WERI-Rb-1 (cell line): ENCODE results near the gene TOMM40L.

Source experiments
- DNase-seq: peaks from one replicate; pipeline ENCODE4 v3.0.0-alpha.2; 2020
- H3K27ac ChIP-seq: fragments of 250-450 bp; sonication (Bioruptor Pico); 2 replicates; pipeline ENCODE4 v1.5.1; 2020; ENCODE audit warnings: mild to moderate bottlenecking, moderate library complexity
- H3K27me3 ChIP-seq: fragments of 250-450 bp; sonication (Bioruptor Pico); 2 replicates; pipeline ENCODE4 v1.5.1; 2021; ENCODE audit warnings: mild to moderate bottlenecking, low read depth, moderate library complexity; ENCODE audit not compliant: insufficient read depth, severe bottlenecking
- H3K36me3 ChIP-seq: fragments of 250-450 bp; sonication (Bioruptor Pico); 2 replicates; pipeline ENCODE4 v1.5.1; 2020; ENCODE audit warnings: mild to moderate bottlenecking, moderate library complexity
- H3K4me3 ChIP-seq: 2 replicates; pipeline ENCODE4 v1.5.1; 2011; ENCODE audit warnings: low read depth, mild to moderate bottlenecking, control low read depth, low read length
- H3K9me3 ChIP-seq: fragments of 250-450 bp; sonication (Bioruptor Pico); 2 replicates; pipeline ENCODE4 v1.5.1; 2021; ENCODE audit warnings: mild to moderate bottlenecking, moderate library complexity; ENCODE audit not compliant: severe bottlenecking
- TF ChIP-seq, protein P1 (sequence below): IDR thresholded peaks from 2 replicates; pipeline ENCODE4 v1.5.1; 2011; ENCODE audit warnings: low read depth, mild to moderate bottlenecking, control low read depth, inconsistent platforms, low read length

Gene TOMM40L

DNA sequence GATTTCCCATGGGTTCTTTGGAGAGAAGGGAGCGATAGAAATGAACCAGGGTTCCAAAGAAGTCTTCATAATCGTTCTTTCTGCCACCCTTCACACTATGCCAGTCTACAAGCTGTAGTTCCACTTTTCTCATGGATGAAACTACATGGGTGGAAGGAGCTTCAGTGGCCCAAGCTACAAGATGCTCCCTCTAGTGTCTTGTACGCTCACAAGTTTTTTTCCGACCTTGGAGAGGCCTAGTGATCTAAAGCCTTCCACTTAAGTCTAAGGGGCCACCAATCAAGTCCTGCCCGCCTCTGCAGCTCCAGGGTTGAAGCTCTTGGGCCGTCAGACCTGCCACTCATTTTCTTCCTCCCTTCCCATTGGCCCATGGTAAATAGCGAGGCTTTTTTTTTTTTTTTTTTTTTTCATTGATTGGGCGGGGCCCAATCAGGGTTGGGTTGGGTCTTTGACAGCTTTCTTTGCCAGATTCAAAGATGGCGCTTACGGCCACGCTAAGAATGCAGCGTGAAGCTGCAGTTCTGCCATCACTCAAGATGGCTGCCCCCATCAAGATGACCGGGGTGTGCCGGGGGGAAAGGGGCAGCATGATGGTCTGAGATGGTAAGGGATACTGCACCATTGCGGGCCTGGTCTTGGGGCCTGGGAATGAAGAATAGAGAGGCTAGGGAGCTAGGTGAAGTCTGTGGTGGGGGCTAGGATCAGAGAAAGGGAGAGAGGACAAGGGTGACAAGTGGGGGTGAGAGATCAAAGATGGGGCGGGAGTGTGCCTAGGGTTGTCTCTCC is at the start of gene TOMM40L:
Gene TOMM40L (plus strand): TSS at position 527 of the 786 bp plus-strand sequence. CDS start 430 bp downstream, outside the sequence.
- Histone ChIP-seq H3K9me3 (peaks cover 2% of the 10 kb centered on the region), H3K36me3 (peaks cover 24% of the 10 kb centered on the region; the same call in 1 of the 2 replicates), H3K27ac (peak within 1 kb of the TSS; percentile 63), H3K4me3 (peak within 1 kb of the TSS; percentile 59), H3K27me3 (no peaks in the 10 kb centered on the region)
- peak; percentile 99 for DNase-seq
- TF ChIP-seq, protein P1, sequence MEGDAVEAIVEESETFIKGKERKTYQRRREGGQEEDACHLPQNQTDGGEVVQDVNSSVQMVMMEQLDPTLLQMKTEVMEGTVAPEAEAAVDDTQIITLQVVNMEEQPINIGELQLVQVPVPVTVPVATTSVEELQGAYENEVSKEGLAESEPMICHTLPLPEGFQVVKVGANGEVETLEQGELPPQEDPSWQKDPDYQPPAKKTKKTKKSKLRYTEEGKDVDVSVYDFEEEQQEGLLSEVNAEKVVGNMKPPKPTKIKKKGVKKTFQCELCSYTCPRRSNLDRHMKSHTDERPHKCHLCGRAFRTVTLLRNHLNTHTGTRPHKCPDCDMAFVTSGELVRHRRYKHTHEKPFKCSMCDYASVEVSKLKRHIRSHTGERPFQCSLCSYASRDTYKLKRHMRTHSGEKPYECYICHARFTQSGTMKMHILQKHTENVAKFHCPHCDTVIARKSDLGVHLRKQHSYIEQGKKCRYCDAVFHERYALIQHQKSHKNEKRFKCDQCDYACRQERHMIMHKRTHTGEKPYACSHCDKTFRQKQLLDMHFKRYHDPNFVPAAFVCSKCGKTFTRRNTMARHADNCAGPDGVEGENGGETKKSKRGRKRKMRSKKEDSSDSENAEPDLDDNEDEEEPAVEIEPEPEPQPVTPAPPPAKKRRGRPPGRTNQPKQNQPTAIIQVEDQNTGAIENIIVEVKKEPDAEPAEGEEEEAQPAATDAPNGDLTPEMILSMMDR, result peak; percentile 87

DNA sequence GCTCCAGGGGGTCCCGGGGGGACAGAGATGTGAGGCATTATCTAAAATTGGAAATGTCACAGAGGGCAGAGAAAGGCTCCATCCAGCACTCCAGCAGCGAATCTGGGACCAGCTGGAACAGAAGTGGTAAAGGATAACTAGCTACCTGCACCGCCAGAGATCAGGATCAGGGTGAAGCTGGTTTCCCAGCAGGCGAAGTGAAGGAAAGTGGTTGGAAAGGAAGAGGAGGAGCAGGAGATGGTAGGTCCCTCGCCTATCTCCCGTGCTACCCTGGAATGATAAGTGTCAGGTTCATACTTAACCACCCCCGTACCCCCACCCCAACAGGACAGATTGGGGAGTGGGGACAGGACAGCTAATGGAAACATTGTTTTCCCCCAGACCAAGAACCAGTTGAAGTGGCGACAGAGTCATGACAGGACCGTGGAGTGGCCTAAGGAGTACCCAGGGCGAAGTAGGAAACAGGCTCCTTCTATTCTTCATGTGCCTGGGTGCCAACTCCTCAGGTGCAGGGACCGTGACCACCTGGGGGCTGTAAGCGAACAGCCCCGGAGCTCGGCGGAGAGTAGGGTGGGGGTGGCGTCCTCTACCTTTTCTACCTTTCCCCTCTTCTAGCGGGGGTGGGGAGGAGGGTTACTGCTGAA is 49.3 kb upstream of the TOMM40L start:
- H3K27ac ChIP-seq, result peak overlapping the region; percentile 82
- TF ChIP-seq, protein P1, result no peak
- DNase-seq, result no peak
- no peaks in the 10 kb centered on the region for H3K9me3 ChIP-seq
- H3K4me3 ChIP-seq, result peak overlapping the region; percentile 65
- H3K27me3 ChIP-seq, result no peaks in the 10 kb centered on the region
- H3K36me3 ChIP-seq, result peaks cover 44% of the 10 kb centered on the region

DNA sequence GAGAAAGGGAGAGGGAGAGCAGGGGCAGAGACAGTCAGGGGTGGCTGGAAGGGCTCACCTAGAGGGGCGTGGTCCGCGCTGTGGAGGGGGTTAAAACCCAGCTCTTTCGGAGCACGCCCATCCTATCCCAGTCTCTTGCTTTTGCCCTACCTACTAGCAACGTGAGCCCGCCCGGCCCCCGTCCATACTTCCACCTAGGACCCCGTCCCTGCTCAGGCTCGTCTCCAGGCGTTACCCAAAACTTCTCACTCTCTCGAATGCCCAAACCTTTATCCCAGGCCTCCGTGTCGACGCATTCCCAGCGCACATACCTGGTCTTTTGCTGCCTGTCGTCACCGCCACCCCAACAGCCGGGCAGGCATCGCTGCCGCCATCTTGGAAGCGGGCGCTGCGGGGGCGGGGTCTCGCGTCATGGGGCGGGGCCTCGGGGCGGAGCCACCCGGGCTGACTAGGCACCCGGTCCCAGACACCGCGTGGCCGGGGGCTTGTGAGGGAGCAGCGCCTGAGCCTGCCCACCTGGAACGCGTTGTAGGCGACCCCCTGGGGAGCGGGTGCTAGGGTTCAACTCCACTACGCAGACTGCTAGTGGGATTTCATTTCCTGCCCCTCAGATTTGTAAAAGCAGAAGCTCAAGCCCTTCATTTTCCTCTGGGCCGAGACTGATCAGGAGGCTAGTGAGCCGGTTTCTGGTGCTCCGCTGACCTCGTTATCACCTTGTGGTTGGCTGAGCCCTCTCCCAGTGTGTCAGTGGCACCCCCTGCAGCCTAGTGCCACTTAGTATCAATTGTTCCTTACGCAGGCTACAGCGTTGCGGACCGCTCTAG is 48.5 kb upstream of the TOMM40L start, which contains the start of gene B4GALT3:
Gene B4GALT3 (minus strand): TSS at position 396 of the 824 bp plus-strand sequence. CDS start 1,447 bp downstream, outside the sequence.
- peak within 1 kb of the TSS; percentile 82 for H3K27ac ChIP-seq
- TF ChIP-seq, protein P1, result peak; percentile 79
- DNase-seq, result peak; percentile 98

DNA sequence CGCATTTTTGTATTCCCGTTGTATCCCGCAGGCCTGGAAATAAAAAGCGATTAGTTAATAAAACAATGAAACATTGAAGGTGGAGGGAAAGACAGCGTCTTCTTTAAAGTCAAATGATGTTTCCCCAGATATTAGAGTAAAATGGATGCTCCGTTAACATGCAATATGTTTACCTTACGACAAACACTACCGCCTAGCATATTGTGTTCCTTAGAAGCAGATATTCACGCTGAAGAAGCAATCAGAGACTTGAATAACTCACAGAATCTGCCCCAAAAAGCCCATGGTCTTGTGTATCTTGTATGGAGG is 48.0 kb upstream of the TOMM40L start:
- peak overlapping the region; percentile 82 for H3K27ac ChIP-seq
- no peak for DNase-seq
- no peaks in the 10 kb centered on the region for H3K27me3 ChIP-seq
- H3K36me3 ChIP-seq, result peaks cover 31% of the 10 kb centered on the region
- H3K4me3 ChIP-seq, result peak overlapping the region; percentile 65
- TF ChIP-seq, protein P1, result no peak
- H3K9me3 ChIP-seq, result no peaks in the 10 kb centered on the region

More for the DNA sequence above, 48.5 kb upstream of the TOMM40L start, which contains the start of gene B4GALT3:
- Histone ChIP-seq H3K4me3 (peak within 1 kb of the TSS; percentile 65), H3K9me3 (no peaks in the 10 kb centered on the region), H3K36me3 (peaks cover 36% of the 10 kb centered on the region), H3K27me3 (no peaks in the 10 kb centered on the region)

DNA sequence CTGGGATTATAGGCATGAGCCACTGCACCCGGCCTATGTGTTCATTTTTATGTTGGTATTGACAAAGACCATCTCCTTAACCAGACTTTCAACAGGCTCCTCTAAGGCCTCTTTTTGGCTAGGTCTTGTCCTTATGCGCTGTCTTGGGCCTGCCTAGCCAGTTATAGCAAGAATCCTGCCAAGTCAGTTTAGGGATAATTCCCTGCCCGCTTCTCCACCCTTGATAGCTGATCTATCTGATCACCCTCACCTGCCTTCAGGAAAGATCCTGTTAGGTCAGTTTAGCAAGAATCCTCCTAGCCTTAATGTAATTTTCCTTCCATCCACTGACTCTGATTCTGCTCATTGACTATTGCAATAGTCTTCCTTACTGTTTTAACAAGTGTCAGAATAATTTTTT is 46.2 kb upstream of the TOMM40L start:
- H3K9me3 ChIP-seq, result no peaks in the 10 kb centered on the region
- peaks cover 13% of the 10 kb centered on the region for H3K36me3 ChIP-seq
- H3K4me3 ChIP-seq, result no peak overlapping the region
- no peak for DNase-seq
- TF ChIP-seq, protein P1, result no peak
- no peaks in the 10 kb centered on the region for H3K27me3 ChIP-seq
- no peak overlapping the region for H3K27ac ChIP-seq
